ENCODE measurements around the gene ERCC4.

- TF ChIP-seq CTCF (IDR thresholded peaks at IDR 0.05) (no peak), POLR2A (IDR thresholded peaks at IDR 0.05) (no peak), EP300 (IDR thresholded peaks at IDR 0.05) (no peak)
These were observed 8.1 kb upstream of the ERCC4 start for GRCh38 chr16:13911871-13912270.

Measured in ovary (tissue), 3 donors.